LNCaP clone FGC (cell line): Measurements from ENCODE around the gene BET1.

Experiments
- DNase-seq: peaks from one replicate; pipeline ENCODE4 v3.0.0-alpha.2; 2011; ENCODE audit warnings: low read depth
- H3K4me3 ChIP-seq: 2 replicates; pipeline ENCODE4 v1.5.1; 2011; ENCODE audit warnings: mild to moderate bottlenecking, low read depth, low read length, control low read depth
- TF ChIP-seq, protein P1 (sequence below): IDR thresholded peaks from 2 replicates; pipeline ENCODE4 v1.5.1; 2012; ENCODE audit warnings: mild to moderate bottlenecking; ENCODE audit not compliant: control insufficient read depth, insufficient read depth; ENCODE audit errors: extremely low read depth

BET1 gene

GRCh38 chr7:94047956-94048355, 43.8 kb upstream of the BET1 start:
- no peak for DNase-seq

GRCh38 chr7:94045581-94045980, 41.4 kb upstream of the BET1 start:
- no peak for DNase-seq
- TF ChIP-seq, protein P1, sequence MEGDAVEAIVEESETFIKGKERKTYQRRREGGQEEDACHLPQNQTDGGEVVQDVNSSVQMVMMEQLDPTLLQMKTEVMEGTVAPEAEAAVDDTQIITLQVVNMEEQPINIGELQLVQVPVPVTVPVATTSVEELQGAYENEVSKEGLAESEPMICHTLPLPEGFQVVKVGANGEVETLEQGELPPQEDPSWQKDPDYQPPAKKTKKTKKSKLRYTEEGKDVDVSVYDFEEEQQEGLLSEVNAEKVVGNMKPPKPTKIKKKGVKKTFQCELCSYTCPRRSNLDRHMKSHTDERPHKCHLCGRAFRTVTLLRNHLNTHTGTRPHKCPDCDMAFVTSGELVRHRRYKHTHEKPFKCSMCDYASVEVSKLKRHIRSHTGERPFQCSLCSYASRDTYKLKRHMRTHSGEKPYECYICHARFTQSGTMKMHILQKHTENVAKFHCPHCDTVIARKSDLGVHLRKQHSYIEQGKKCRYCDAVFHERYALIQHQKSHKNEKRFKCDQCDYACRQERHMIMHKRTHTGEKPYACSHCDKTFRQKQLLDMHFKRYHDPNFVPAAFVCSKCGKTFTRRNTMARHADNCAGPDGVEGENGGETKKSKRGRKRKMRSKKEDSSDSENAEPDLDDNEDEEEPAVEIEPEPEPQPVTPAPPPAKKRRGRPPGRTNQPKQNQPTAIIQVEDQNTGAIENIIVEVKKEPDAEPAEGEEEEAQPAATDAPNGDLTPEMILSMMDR: no peak
- no peak overlapping the region for H3K4me3 ChIP-seq

More at GRCh38 chr7:94047956-94048355, 43.8 kb upstream of the BET1 start:
- H3K4me3 ChIP-seq: no peak overlapping the region
- TF ChIP-seq, protein P1: no peak

DNA sequence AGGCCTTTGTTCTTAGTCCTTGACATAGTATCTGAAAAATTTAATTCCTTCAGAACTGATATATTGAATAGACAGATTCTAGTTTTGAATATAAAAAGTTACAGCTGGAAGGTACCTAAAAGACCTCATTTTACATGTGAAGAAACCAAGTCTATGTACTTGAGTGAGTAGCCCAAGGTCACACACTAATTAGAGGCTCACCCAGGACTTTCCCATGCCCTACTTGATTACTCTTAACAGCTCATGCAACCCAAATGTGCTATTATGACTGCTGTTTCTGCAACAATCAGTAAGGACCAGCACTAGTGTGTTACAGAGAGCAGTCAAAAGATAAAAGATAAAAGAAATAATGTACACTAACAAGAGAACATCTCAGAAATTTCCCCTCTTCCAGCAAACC, 40.7 kb upstream of the BET1 start:
- no peak for DNase-seq
- TF ChIP-seq, protein P1: no peak

DNA sequence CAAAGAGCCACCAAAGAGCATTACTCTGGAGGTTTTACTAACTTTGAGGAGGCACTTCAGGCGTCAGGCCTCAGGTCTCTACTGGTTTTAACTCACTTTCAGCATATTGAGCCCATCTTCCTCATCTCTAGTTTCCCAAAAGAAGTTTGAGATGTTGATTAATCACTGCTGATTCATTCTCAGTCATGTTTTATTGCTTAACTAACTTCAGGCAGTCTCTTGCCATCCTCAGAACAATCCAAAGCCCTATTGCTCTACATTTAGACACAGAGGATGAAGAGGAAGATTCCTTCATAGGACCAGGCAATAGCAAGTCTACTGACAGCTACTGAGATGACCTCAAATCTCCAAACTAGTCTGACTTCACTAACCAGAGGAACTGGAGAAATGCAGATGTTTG, 39.1 kb upstream of the BET1 start:
- no peak overlapping the region for H3K4me3 ChIP-seq
- no peak for DNase-seq
- TF ChIP-seq, protein P1: no peak

More for the DNA sequence above, 40.7 kb upstream of the BET1 start:
- no peak overlapping the region for H3K4me3 ChIP-seq

DNA sequence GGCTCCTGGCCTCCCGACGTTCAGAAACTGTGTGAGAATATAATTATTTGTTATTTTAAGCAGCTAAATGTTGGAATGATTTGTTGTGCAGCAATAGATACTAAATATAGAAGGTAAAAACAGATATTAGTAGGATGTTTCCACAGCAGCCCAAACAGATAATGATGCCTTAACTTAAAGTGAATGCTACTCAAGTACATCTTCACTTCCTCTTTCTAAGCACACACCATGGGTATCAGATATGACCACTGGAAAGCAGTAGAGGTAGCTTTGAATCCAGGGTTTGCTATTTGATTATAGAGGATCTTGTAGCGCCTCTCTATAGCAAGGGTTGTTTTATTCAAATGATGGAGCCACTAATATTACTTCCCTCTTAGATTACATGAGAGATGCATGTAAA, 38.2 kb upstream of the BET1 start:
- DNase-seq: no peak
- no peak overlapping the region for H3K4me3 ChIP-seq
- TF ChIP-seq, protein P1: no peak

GRCh38 chr7:94041529-94041928, 37.4 kb upstream of the BET1 start:
- H3K4me3 ChIP-seq: no peak overlapping the region
- TF ChIP-seq, protein P1: no peak
- no peak for DNase-seq

DNA sequence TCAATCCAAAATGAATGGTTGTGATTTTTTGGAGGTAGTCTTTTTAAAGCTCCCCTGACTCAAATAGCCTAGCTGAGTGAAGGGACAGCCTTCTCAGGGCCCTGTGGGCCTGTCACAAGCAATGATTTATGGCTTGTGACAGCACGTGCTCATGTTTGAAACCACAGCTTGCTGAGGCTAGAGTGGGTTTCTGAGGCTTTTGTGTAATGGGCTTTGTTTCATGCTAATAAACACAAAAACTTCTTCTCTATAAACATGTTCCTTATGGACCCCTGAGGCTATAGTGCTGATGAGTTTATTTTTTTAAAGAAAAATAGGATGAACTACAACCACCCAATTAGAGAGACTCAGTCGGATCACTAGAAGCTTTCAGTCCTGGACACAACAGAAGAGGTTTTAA, 36.1 kb upstream of the BET1 start:
- TF ChIP-seq, protein P1: no peak
- H3K4me3 ChIP-seq: no peak overlapping the region
- no peak for DNase-seq
